ENCODE results near the gene KIAA1328.

GRCh38 chr18:36818652-36819051 lies 10.3 kb upstream of the KIAA1328 start:
- TF ChIP-seq POLR2A (IDR thresholded peaks at IDR 0.05): no peak
- TF ChIP-seq CTCF (IDR thresholded peaks at IDR 0.05): no peak
